Neural crest cell (in vitro differentiated cells): ENCODE data around the gene ARFRP1. TPM values are rescaled to one million over a fixed set of nuclear protein-coding genes. Genes with fewer than 3 reads are reported as not detected.

Experiments used
- DNase-seq: peaks from one replicate; pipeline ENCODE4 v3.0.0; 2021; ENCODE audit warnings: low read depth, mixed read lengths, low spot score
- H3K27ac Mint-ChIP-seq: one replicate; pipeline ENCODE4 v1.8.0; 2021; ENCODE audit warnings: mild to moderate bottlenecking, mixed read lengths; ENCODE audit not compliant: unreplicated experiment
- H3K27me3 Mint-ChIP-seq: 2 replicates; pipeline ENCODE4 v1.8.0; 2021; ENCODE audit warnings: low read depth, mild to moderate bottlenecking, mixed read lengths
- H3K36me3 Mint-ChIP-seq: 2 replicates; pipeline ENCODE4 v1.8.0; 2021; ENCODE audit warnings: low read depth, mild to moderate bottlenecking, mixed read lengths
- H3K4me1 Mint-ChIP-seq: 2 replicates; pipeline ENCODE4 v1.8.0; 2021; ENCODE audit warnings: mixed read lengths
- H3K4me3 Mint-ChIP-seq: one replicate; pipeline ENCODE4 v1.8.0; 2021; ENCODE audit warnings: mild to moderate bottlenecking, mixed read lengths
- H3K9me3 Mint-ChIP-seq: 2 replicates; pipeline ENCODE4 v1.8.0; 2021; ENCODE audit warnings: mixed read lengths
- total RNA-seq: library from RNA; stranded (reverse); gene quantifications from 2 replicates; pipeline ENCODE4 v1.2.1, GENCODE V29; 2021
- TF ChIP-seq, protein P1 (sequence below): fragments of 200-600 bp; sonication (generic); conservative IDR thresholded peaks from 2 replicates; pipeline ENCODE4 v1.5.0; 2021; ENCODE audit warnings: antibody characterized with exemption, mild to moderate bottlenecking

ARFRP1 gene
- total RNA-seq, 1 donor from 2014 or later, result 42.1 TPM

DNA sequence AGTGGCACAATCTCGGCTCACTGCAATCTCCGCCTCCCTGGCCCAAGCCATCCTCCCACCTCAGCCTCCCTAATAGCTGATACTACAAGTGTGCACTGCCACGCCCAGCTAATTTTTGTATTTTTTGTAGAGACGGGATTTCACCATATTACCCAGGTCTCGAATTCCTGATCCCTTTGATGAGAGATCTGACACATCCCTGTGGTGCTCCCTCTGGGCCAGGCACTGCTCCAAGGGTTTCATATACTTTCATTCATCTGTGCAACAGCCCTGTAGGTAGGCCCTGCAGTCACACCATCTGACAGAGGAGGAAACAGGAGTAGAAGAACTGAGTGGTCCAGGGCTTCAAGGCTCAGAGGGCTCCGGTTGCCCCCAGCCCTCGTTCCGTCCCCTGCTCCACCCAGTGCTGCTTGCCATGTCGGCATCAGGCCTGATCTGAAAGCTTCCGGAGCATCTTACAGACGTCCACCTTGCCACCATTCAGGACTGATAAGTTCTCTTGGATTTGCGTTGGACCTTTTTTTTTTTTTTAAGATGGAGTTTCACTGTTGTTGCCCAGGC, 3.4 kb upstream of the ARFRP1 start:
- H3K9me3 Mint-ChIP-seq, result peaks cover 8% of the 10 kb centered on the region

DNA sequence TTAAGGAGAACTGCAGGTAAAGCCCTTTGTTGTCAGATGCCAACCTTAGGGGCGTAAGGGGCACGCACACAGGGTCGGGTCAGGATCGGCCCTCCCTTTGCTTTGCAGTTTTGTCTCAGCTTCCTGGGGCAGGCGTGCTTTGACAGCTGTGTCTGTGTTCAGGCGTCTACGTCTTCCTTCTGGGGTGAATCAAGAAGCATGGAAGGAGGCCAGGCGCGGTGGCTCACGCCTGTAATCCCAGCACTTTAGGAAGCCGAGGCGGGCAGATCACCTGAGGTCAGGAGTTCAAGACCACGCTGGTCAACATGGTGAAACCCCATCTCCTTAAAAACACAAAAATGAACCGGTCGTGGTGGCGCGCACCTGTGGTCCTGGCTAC, 1.4 kb upstream of the ARFRP1 start:
- TF ChIP-seq, protein P1, sequence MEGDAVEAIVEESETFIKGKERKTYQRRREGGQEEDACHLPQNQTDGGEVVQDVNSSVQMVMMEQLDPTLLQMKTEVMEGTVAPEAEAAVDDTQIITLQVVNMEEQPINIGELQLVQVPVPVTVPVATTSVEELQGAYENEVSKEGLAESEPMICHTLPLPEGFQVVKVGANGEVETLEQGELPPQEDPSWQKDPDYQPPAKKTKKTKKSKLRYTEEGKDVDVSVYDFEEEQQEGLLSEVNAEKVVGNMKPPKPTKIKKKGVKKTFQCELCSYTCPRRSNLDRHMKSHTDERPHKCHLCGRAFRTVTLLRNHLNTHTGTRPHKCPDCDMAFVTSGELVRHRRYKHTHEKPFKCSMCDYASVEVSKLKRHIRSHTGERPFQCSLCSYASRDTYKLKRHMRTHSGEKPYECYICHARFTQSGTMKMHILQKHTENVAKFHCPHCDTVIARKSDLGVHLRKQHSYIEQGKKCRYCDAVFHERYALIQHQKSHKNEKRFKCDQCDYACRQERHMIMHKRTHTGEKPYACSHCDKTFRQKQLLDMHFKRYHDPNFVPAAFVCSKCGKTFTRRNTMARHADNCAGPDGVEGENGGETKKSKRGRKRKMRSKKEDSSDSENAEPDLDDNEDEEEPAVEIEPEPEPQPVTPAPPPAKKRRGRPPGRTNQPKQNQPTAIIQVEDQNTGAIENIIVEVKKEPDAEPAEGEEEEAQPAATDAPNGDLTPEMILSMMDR, result no peak
- peaks cover 22% of the 10 kb centered on the region for H3K36me3 Mint-ChIP-seq
- peaks cover 24% of the 10 kb centered on the region for H3K4me1 Mint-ChIP-seq
- H3K27me3 Mint-ChIP-seq, result no peaks in the 10 kb centered on the region
- peak overlapping the region; percentile 72 for H3K4me3 Mint-ChIP-seq
- DNase-seq, result no peak
- no peak overlapping the region for H3K27ac Mint-ChIP-seq
- H3K9me3 Mint-ChIP-seq, result peaks cover 4% of the 10 kb centered on the region

More for the DNA sequence above, 3.4 kb upstream of the ARFRP1 start:
- Mint-ChIP-seq H3K36me3 (peaks cover 35% of the 10 kb centered on the region), H3K27ac (no peak overlapping the region), H3K27me3 (no peaks in the 10 kb centered on the region), H3K4me3 (peak overlapping the region; percentile 88), H3K4me1 (peaks cover 24% of the 10 kb centered on the region)
- no peak for DNase-seq
- TF ChIP-seq, protein P1, result no peak

DNA sequence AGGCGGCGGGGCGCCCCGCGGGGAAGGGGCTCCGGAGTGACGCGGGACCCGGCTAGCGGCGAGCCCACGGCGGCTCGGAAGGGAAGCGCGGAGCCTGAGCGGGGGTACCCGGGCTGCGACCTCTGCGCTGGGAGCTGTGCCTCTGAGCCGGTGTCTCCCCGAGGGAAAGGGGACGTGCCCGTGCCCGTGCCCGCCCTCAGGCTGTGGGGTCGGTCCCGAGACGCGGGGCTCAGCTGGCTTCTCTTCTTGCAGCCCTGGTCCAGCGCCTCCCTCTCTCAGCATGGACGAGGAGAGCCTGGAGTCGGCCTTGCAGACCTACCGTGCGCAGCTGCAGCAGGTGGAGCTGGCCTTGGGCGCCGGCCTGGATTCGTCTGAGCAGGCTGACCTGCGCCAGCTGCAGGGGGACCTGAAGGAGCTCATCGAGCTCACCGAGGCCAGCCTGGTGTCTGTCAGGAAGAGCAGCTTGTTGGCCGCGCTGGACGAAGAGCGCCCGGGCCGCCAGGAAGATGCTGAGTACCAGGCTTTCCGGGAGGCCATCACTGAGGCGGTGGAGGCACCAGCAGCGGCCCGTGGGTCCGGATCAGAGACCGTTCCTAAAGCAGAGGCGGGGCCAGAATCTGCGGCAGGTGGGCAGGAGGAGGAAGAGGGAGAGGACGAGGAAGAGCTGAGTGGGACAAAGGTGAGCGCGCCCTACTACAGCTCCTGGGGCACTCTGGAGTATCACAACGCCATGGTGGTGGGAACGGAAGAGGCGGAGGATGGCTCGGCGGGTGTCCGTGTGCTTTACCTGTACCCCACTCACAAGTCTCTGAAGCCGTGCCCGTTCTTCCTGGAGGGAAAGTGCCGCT, 749 bp upstream of the ARFRP1 start:
- TF ChIP-seq, protein P1, result no peak
- DNase-seq, result no peak
- peaks cover 4% of the 10 kb centered on the region for H3K9me3 Mint-ChIP-seq
- no peak overlapping the region for H3K27ac Mint-ChIP-seq
- peaks cover 19% of the 10 kb centered on the region for H3K36me3 Mint-ChIP-seq
- no peaks in the 10 kb centered on the region for H3K27me3 Mint-ChIP-seq
- peaks cover 24% of the 10 kb centered on the region for H3K4me1 Mint-ChIP-seq
- peak overlapping the region; percentile 72 for H3K4me3 Mint-ChIP-seq

DNA sequence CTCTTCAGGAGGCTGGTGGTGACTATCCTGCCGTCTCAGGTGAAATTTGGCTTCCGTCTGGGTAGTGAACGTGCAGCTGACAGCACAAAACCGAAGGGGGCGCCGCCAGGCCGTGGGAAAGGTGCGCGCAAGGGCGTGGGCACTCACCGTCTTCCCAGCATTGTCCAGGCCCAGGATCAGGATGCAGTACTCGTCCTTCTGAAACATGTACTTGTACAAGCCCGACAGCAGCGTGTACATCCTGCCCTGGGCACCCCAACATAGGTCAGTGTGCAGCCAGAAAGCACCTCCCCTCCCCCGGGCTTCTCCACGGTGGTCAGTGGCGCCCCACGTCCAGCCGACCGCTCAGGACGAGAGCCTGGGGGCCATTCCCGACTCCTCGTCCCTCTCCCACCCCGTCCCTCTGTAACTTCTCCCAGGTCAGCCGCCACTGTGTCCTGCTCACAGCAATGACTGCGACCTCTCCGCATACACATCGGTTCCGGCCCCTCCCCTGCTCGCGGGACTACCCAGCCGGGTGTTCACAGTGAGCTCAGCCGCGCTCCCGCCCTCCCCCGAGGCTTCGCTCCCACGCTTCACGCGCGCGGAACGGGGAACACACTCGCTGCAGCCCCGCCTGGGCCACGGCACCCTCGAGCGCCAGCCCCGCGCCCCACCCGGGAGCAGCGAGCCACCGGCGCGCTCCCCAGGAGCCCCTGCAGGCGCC, 771 bp downstream of the ARFRP1 start:
- TF ChIP-seq, protein P1, result peak; percentile 51
- no peak for DNase-seq
- Mint-ChIP-seq H3K27ac (peak overlapping the region; percentile 65), H3K27me3 (no peaks in the 10 kb centered on the region), H3K4me3 (peak overlapping the region; percentile 90), H3K9me3 (no peaks in the 10 kb centered on the region), H3K4me1 (peaks cover 21% of the 10 kb centered on the region), H3K36me3 (peaks cover 13% of the 10 kb centered on the region)

DNA sequence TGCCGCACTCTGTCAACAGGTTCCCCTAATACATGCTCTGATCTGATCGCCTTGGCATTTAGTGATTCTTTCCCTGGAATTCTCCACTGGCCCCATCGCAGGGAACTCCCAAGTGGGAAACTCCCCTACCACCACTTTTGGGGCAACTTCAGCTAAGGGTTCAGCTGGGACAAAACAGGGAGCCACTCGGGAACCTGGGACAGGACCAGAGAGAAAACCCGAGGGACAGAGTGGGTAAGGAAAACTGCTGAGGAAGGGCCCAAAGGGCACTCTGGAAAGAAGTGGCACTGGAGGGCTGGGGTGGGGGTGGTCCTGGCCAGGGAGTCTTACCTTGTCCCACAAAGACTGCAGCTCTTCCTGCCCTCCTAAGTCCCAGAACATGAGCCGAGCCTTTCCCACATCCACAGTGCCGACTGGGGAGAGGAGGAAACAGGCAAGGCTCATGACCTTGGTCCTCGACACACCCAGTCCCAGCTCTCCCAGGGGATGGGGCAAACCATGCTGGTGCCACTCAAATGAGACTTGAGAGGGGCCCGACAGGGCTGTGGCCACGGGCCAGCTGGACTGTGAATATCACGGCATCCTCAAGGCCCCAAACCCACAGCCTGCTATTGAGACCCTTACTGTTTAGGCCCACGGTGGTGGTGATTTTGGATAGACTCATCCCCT, 1.6 kb downstream of the ARFRP1 start:
- TF ChIP-seq, protein P1, result no peak
- Mint-ChIP-seq H3K4me1 (peaks cover 21% of the 10 kb centered on the region), H3K36me3 (peaks cover 9% of the 10 kb centered on the region), H3K27me3 (no peaks in the 10 kb centered on the region), H3K4me3 (peak overlapping the region; percentile 90), H3K9me3 (no peaks in the 10 kb centered on the region), H3K27ac (no peak overlapping the region)
- no peak for DNase-seq
